Suprapubic skin (tissue), 4 donors: ENCODE results near the gene MUL1. TPM values are rescaled to one million over a fixed set of nuclear protein-coding genes. Genes with fewer than 3 reads are reported as not detected.
A peak's percentile ranks its signal among the peaks of the same experiment; 100 is the strongest.

Experiments used
- DNase-seq, 2 donors: peaks; one replicate each; pipeline ENCODE4 v3.0.0-alpha.2; 2019; ENCODE audit warnings: low spot score in 2 of 2
- H3K27ac ChIP-seq: fragments of 200-600 bp; sonication (generic); one replicate; pipeline ENCODE4 v1.5.1; 2019
- H3K27me3 ChIP-seq: fragments of 200-600 bp; sonication (generic); one replicate; pipeline ENCODE4 v1.5.1; 2019
- H3K36me3 ChIP-seq: fragments of 200-600 bp; sonication (generic); one replicate; pipeline ENCODE4 v1.5.1; 2019
- H3K4me1 ChIP-seq: fragments of 200-600 bp; sonication (generic); one replicate; pipeline ENCODE4 v1.5.1; 2019
- H3K4me3 ChIP-seq: fragments of 200-600 bp; sonication (generic); one replicate; pipeline ENCODE4 v1.5.1; 2019; ENCODE audit warnings: mild to moderate bottlenecking
- H3K9me3 ChIP-seq: fragments of 200-600 bp; sonication (generic); one replicate; pipeline ENCODE4 v1.5.1; 2019
- EP300 ChIP-seq: sonication (generic); formaldehyde crosslinking; IDR thresholded peaks from one replicate; pipeline ENCODE4 v1.6.1; 2017; ENCODE audit warnings: antibody characterized with exemption
- POLR2A ChIP-seq, 2 donors: fragments of 450-650 bp; IDR thresholded peaks; one replicate each; pipeline ENCODE4 v1.6.1; 2017; ENCODE audit warnings: antibody characterized with exemption in 2 of 2, mild to moderate bottlenecking in 2 of 2, moderate library complexity in 2 of 2
- POLR2AphosphoS5 ChIP-seq, 3 donors: sonication (generic); formaldehyde crosslinking; IDR thresholded peaks; one replicate each; pipeline ENCODE4 v1.6.1; 2017; ENCODE audit warnings: antibody characterized with exemption in 3 of 3
- WGBS: methylation state at CpG from one replicate; pipeline ENCODE4 v1.1.5; 2018; 5-methylcytosine and 5-hydroxymethylcytosine counted together
- total RNA-seq, 4 donors: library from RNA; depleted of rRNA; stranded (reverse); fragments of >200 nt; gene quantifications; one replicate each; pipeline ENCODE4 v1.1.0, GENCODE V29; 2016
- TF ChIP-seq, protein P1 (sequence below), 2 donors: fragments of 200-600 bp in 1 of 2; fragments of 450-650 bp in 1 of 2; sonication (generic) in 1 of 2; IDR thresholded peaks; one replicate each; pipeline ENCODE4 v1.5.1; 2016 to 2019; ENCODE audit warnings: antibody characterized with exemption in 2 of 2, mild to moderate bottlenecking in 1 of 2, moderate library complexity in 1 of 2

MUL1 gene, protein sequence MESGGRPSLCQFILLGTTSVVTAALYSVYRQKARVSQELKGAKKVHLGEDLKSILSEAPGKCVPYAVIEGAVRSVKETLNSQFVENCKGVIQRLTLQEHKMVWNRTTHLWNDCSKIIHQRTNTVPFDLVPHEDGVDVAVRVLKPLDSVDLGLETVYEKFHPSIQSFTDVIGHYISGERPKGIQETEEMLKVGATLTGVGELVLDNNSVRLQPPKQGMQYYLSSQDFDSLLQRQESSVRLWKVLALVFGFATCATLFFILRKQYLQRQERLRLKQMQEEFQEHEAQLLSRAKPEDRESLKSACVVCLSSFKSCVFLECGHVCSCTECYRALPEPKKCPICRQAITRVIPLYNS
- 10 to 100 TPM; 27.2 to 36.5 (median 28.4) TPM for total RNA-seq

DNA sequence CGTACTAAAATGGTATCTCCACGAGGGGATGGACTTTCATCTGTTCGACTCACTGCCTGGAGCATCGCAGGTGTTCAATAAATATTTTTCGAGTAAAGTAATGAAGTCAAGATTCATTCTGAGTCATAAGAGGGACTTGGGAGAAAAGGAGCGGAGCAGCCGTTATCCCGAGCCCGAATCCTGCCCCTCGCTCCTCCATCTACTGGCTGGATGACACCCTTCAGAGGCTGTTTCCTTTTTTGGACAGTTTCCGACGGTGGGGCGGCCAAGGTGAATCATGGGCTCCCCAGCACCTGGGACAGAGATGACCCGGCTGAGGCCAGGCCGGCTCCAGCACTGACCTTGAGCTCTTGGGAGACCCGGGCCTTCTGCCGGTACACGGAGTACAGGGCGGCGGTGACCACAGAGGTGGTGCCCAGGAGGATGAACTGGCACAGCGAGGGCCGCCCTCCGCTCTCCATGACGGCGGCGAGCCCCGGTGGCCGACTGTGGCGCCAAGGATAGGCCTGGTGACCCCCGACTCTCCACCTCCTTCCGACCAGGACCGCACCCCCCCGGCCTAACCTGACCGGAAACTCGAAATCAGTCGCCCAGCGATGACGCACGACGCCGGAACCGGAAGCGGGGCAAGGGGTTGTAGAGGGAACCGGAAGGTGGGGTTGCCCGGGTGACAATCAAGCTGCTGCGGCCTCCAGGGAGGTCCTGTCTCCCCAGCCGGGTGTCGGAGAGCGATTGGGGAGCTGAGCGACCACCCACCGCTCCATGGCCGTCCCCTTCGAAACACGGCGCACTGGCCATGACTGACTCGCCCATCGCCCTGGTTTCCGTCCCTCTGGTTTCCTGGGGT, at the start of gene MUL1:
Gene MUL1, minus strand, starts transcription at position 588 of the 847 bp plus-strand sequence. Its CDS starts 127 bp downstream, at position 461.
- peaks cover 1% of the 10 kb centered on the region for H3K36me3 ChIP-seq
- 2% methylated on average over 26 of the region's 58 CpGs for WGBS
- H3K27me3 ChIP-seq, result peaks cover 9% of the 10 kb centered on the region
- peak; percentile 96 to 98 for DNase-seq
- TF ChIP-seq POLR2A (IDR thresholded peaks at IDR 0.05) (peak in 1 of 2 donors; percentile 61), POLR2AphosphoS5 (IDR thresholded peaks at IDR 0.05) (peak in 2 of 3 donors; percentile 42 to 95), EP300 (no peak)
- TF ChIP-seq, protein P1, sequence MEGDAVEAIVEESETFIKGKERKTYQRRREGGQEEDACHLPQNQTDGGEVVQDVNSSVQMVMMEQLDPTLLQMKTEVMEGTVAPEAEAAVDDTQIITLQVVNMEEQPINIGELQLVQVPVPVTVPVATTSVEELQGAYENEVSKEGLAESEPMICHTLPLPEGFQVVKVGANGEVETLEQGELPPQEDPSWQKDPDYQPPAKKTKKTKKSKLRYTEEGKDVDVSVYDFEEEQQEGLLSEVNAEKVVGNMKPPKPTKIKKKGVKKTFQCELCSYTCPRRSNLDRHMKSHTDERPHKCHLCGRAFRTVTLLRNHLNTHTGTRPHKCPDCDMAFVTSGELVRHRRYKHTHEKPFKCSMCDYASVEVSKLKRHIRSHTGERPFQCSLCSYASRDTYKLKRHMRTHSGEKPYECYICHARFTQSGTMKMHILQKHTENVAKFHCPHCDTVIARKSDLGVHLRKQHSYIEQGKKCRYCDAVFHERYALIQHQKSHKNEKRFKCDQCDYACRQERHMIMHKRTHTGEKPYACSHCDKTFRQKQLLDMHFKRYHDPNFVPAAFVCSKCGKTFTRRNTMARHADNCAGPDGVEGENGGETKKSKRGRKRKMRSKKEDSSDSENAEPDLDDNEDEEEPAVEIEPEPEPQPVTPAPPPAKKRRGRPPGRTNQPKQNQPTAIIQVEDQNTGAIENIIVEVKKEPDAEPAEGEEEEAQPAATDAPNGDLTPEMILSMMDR (IDR thresholded peaks at IDR 0.05), result no peak
- H3K4me3 ChIP-seq, result peak within 1 kb of the TSS; percentile 82
- H3K9me3 ChIP-seq, result no peaks in the 10 kb centered on the region
- peak within 1 kb of the TSS; percentile 76 for H3K27ac ChIP-seq
- H3K4me1 ChIP-seq, result peaks cover 35% of the 10 kb centered on the region

DNA sequence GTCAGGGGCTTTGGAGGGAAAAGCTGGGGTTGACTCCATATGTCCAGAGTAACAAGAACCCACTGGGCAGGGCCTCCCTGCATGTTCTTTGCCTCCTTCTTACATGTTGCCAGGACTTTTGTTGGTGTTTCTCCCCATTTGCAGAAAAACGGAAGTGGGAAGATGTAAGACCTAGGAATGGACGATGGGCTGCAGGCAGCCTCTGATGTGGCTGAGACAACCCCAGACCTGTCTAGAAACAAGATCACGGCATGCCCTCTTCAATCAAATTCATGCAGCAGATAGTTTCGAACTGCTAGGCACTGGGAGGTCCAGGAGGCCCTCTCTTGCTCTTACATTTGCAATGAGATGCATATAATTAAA, 47.8 kb upstream of the MUL1 start:
- DNase-seq, result no peak
- no peak for TF ChIP-seq POLR2A (IDR thresholded peaks at IDR 0.05)
- TF ChIP-seq, protein P1 (IDR thresholded peaks at IDR 0.05), result no peak
- no peak for TF ChIP-seq EP300
- TF ChIP-seq POLR2AphosphoS5 (IDR thresholded peaks at IDR 0.05), result no peak
- Histone ChIP-seq H3K4me3 (no peak overlapping the region), H3K4me1 (peaks cover 44% of the 10 kb centered on the region), H3K36me3 (no peaks in the 10 kb centered on the region), H3K9me3 (no peaks in the 10 kb centered on the region), H3K27ac (no peak overlapping the region), H3K27me3 (peaks cover 43% of the 10 kb centered on the region)
- 61% methylated on average over 4 of the region's 4 CpGs for WGBS

DNA sequence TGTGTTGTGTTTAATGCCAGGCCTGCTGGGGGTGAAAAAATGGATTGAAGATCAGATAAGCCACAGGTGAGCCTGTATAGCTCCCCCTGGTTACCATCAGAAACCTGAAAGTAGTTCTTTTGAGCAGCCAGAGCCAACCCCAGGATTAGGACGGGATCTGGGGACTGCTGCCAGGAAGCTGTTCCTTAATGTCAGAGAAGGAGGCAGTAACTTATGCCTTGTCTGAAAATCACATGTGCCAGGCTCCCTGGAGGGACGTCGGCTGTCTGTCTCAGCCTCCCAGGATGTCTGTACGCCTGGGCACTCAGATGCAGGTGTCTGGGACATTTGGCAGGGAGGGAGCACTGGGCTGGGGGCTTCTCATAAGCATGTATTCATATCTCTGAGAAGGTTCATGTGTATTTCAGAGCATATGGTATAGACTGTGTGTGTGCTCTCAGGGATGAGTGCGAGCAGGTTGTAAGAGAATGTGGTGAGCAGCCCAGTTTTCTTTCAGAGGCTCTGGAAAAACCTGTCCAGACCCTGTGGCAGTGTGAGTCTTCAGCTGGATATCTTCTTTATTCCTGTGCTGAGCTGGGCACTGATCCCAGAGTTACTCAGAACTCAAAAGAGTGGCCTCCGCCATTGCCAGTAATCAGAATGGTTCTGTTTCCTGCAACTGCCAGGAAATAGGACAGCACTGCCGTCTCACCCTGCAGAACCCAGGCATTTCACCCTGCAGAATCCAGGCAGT, 47.2 kb upstream of the MUL1 start:
- H3K4me1 ChIP-seq, result peaks cover 44% of the 10 kb centered on the region
- no peak overlapping the region for H3K4me3 ChIP-seq
- H3K27me3 ChIP-seq, result peaks cover 45% of the 10 kb centered on the region
- DNase-seq, result no peak
- no peak overlapping the region for H3K27ac ChIP-seq
- H3K9me3 ChIP-seq, result no peaks in the 10 kb centered on the region
- TF ChIP-seq, protein P1 (IDR thresholded peaks at IDR 0.05), result no peak
- no peak for TF ChIP-seq POLR2AphosphoS5 (IDR thresholded peaks at IDR 0.05)
- TF ChIP-seq EP300, result no peak
- no peak for TF ChIP-seq POLR2A (IDR thresholded peaks at IDR 0.05)
- no peaks in the 10 kb centered on the region for H3K36me3 ChIP-seq
- 29% methylated on average over 7 of the region's 7 CpGs for WGBS

DNA sequence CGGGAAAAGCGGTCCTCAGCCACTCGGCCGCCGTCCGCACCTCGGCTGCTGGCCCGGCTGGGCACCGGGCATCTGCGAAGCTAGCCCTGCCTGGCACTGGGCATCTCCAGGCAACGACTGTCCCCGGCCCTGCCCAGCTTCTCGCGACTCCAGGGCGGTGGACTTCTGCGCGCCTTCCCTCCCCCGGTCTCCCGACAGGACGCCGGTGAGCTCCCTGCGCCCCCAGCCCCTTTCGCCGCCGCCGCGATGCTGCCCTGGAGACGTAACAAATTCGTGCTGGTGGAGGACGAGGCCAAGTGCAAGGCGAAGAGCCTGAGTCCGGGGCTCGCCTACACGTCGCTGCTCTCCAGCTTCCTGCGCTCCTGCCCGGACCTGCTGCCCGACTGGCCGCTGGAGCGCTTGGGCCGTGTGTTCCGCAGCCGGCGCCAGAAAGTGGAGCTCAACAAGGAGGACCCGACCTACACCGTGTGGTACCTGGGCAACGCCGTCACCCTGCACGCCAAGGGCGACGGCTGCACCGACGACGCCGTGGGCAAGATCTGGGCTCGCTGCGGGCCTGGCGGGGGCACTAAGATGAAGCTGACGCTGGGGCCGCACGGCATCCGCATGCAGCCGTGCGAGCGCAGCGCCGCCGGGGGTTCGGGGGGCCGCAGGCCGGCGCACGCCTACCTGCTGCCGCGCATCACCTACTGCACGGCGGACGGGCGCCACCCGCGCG, 44.9 kb upstream of the MUL1 start:
- H3K36me3 ChIP-seq, result no peaks in the 10 kb centered on the region
- peak in 1 of 2 donors; percentile 72 for DNase-seq
- H3K9me3 ChIP-seq, result no peaks in the 10 kb centered on the region
- peaks cover 39% of the 10 kb centered on the region for H3K4me1 ChIP-seq
- WGBS, result 0% methylated on average over 4 of the region's 82 CpGs
- H3K27me3 ChIP-seq, result peaks cover 63% of the 10 kb centered on the region
- H3K27ac ChIP-seq, result no peak overlapping the region
- H3K4me3 ChIP-seq, result peak overlapping the region; percentile 46
- TF ChIP-seq POLR2A (IDR thresholded peaks at IDR 0.05) (no peak), POLR2AphosphoS5 (IDR thresholded peaks at IDR 0.05) (no peak), EP300 (no peak)
- TF ChIP-seq, protein P1 (IDR thresholded peaks at IDR 0.05), result no peak
